ENCODE data around the gene TFCP2L1.

GRCh38 chr2:121233486-121234110 is 51.4 kb downstream of the TFCP2L1 start:
- TF ChIP-seq CTCF (conservative IDR thresholded peaks at IDR 0.05) (no peak), ZFX (IDR thresholded peaks at IDR 0.05) (no peak)

Data from C4-2B (cell line).